ENCODE results near the gene RAMP3.

GRCh38 chr7:45193828-45194227 is 36.2 kb downstream of the RAMP3 start:
- no peak for TF ChIP-seq CREB1 (IDR thresholded peaks at IDR 0.05; ENCODE audit: low read depth)
- no peak for TF ChIP-seq EP300 (IDR thresholded peaks at IDR 0.05; ENCODE audit: borderline replicate concordance)
- TF ChIP-seq NFIC (IDR thresholded peaks at IDR 0.05), result no peak
- TF ChIP-seq YY1 (IDR thresholded peaks at IDR 0.05; ENCODE audit: low read depth), result no peak
